Fibroblast of lung (primary cell): ENCODE data around the gene CTNND2.

Source experiments
- CTCF ChIP-seq, 2 donors: IDR thresholded peaks in 1 of 2; conservative IDR thresholded peaks in 1 of 2; 1 replicate in 1 of 2; 2 replicates in 1 of 2; pipeline ENCODE4 v1.5.1; 2011 to 2012; ENCODE audit warnings: low read length in 2 of 2, control low read depth in 1 of 2, inconsistent platforms in 1 of 2, low read depth in 1 of 2, mild to moderate bottlenecking in 1 of 2
- EZH2 ChIP-seq: IDR thresholded peaks from 2 replicates; pipeline ENCODE4 v1.5.1; 2012; ENCODE audit warnings: low read length, control low read depth, mild to moderate bottlenecking; ENCODE audit errors: missing control alignments

- no peak for TF ChIP-seq CTCF (conservative IDR thresholded peaks at IDR 0.05 in 1 of 2, IDR thresholded peaks at IDR 0.05 in 1 of 2; ENCODE audit: low read depth in 1 of 2, low read length in 2 of 2)
- TF ChIP-seq EZH2: no peak
Observed at GRCh38 chr5:11793396-11793795, 110.8 kb downstream of the CTNND2 start.
